K562 (cell line): Measurements from ENCODE around the gene MEF2B. TPM values are rescaled to one million over a fixed set of nuclear protein-coding genes. Genes with fewer than 3 reads are reported as not detected.

Experiments used
- BHLHE40 ChIP-seq: IDR thresholded peaks from 2 replicates; pipeline ENCODE4 v1.6.1; 2011; ENCODE audit warnings: low read length, improper control_type of control experiment
- CTBP1 ChIP-seq: fragments of 450-650 bp; IDR thresholded peaks from 2 replicates; pipeline ENCODE4 v1.6.1; 2016; ENCODE audit warnings: borderline replicate concordance
- DMBX1 ChIP-seq: fragments of 250-450 bp; sonication (Bioruptor Pico); IDR thresholded peaks from 2 replicates; pipeline ENCODE4 v1.8.0; 2022; ENCODE audit warnings: inconsistent platforms, mild to moderate bottlenecking, moderate library complexity, borderline replicate concordance
- DPF2 ChIP-seq: fragments of 450-650 bp; IDR thresholded peaks from 2 replicates; pipeline ENCODE4 v1.6.1; 2016
- MAFK ChIP-seq: IDR thresholded peaks from 2 replicates; pipeline ENCODE4 v1.6.1; 2011; ENCODE audit warnings: low read length, improper control_type of control experiment
- PPARD ChIP-seq: fragments of 250-450 bp; sonication (Bioruptor Pico); IDR thresholded peaks from 2 replicates; pipeline ENCODE4 v1.8.0; 2022; ENCODE audit warnings: inconsistent platforms, mild to moderate bottlenecking, moderate library complexity
- PYGO2 ChIP-seq: fragments of 450-650 bp; IDR thresholded peaks from 2 replicates; pipeline ENCODE4 v1.6.1; 2016; ENCODE audit warnings: mild to moderate bottlenecking, missing genetic modification characterization, moderate library complexity, missing compliant biosample characterization
- RUNX1 ChIP-seq: sonication (generic); IDR thresholded peaks from 2 replicates; pipeline ENCODE4 v1.6.1; 2016; ENCODE audit warnings: antibody characterized with exemption, low read depth
- XRCC3 ChIP-seq: fragments of 450-650 bp; IDR thresholded peaks from 2 replicates; pipeline ENCODE4 v1.6.1; 2017; ENCODE audit warnings: mild to moderate bottlenecking, moderate library complexity
- ZNF780A ChIP-seq: fragments of 250-450 bp; sonication (Bioruptor Pico); IDR thresholded peaks from 2 replicates; pipeline ENCODE4 v1.5.0; 2021; ENCODE audit warnings: mild to moderate bottlenecking
- polyA plus RNA-seq, 8 experiments: library from polyadenylated mRNA; depleted of rRNA in 4 of 8; stranded (reverse) in 5 of 8; unstranded in 3 of 8; fragments of >200 nt; fragmentation: Nextera tagmentation in 2 of 8; fragmentation: Illumina TruSeq in 1 of 8; extraction: Ambion mirVana in 2 of 8; extraction: Trizol in 1 of 8; gene quantifications; 2 replicates each; pipeline versions ENCODE4 v1.2.1 to v1.2.3, GENCODE V29; 2011 to 2014; ENCODE audit warnings: inconsistent platforms in 1 of 8, missing spikeins in 1 of 8
- total RNA-seq, 7 experiments: library from RNA; depleted of rRNA in 6 of 7; stranded (reverse); fragments of >200 nt in 6 of 7; fragmentation: Illumina TruSeq in 2 of 7; extraction: Trizol in 2 of 7; gene quantifications; 2 replicates each; pipeline versions ENCODE4 v1.2.1 to v1.2.3, GENCODE V29; 2011 to 2021; ENCODE audit warnings: low replicate concordance in 1 of 7
- TF ChIP-seq, protein P1 (sequence below): sonication (generic); formaldehyde crosslinking; IDR thresholded peaks from 2 replicates; pipeline ENCODE4 v1.8.0; 2022; ENCODE audit warnings: missing genetic modification reagents, mild to moderate bottlenecking, moderate library complexity, borderline replicate concordance
- TF ChIP-seq, protein P2 (sequence below), 2 experiments: IDR thresholded peaks; 2 replicates each; pipeline ENCODE4 v1.6.1; 2012; ENCODE audit warnings: improper control_type of control experiment in 2 of 2, low read depth in 2 of 2, low read length in 2 of 2, borderline replicate concordance in 1 of 2
- TF ChIP-seq, protein P3 (sequence below), 2 experiments: fragments of 450-650 bp in 1 of 2; sonication (generic) in 1 of 2; formaldehyde crosslinking in 1 of 2; IDR thresholded peaks; 2 replicates each; pipeline versions ENCODE4 v1.7.1 to v1.9.0; 2016 to 2022; ENCODE audit warnings: inconsistent platforms in 1 of 2, mild to moderate bottlenecking in 1 of 2, missing genetic modification reagents in 1 of 2

MEF2B gene
- total and polyA plus RNA-seq, 9 of the 15 experiments (the other 6 are each of a cell fraction or from before 2014, with no cell fraction given) = 0.14 to 1.9 (median 0.71) TPM; not detected in 3

- TF ChIP-seq, protein P1, sequence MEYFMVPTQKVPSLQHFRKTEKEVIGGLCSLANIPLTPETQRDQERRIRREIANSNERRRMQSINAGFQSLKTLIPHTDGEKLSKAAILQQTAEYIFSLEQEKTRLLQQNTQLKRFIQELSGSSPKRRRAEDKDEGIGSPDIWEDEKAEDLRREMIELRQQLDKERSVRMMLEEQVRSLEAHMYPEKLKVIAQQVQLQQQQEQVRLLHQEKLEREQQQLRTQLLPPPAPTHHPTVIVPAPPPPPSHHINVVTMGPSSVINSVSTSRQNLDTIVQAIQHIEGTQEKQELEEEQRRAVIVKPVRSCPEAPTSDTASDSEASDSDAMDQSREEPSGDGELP (CRISPR knock-in tag) = peak; percentile 64; the same call in 1 of the 2 replicates
- TF ChIP-seq RUNX1 (peak; percentile 58; the same call in 1 of the 2 replicates), DPF2 (peak; percentile 7; the same call in 1 of the 2 replicates), XRCC3 (no peak), DMBX1 (CRISPR knock-in tag) (no peak), MAFK (no peak), PPARD (CRISPR knock-in tag) (no peak), PYGO2 (tag) (no peak), BHLHE40 (peak; percentile 68), ZNF780A (CRISPR knock-in tag) (no peak), CTBP1 (no peak)
- TF ChIP-seq, protein P2, sequence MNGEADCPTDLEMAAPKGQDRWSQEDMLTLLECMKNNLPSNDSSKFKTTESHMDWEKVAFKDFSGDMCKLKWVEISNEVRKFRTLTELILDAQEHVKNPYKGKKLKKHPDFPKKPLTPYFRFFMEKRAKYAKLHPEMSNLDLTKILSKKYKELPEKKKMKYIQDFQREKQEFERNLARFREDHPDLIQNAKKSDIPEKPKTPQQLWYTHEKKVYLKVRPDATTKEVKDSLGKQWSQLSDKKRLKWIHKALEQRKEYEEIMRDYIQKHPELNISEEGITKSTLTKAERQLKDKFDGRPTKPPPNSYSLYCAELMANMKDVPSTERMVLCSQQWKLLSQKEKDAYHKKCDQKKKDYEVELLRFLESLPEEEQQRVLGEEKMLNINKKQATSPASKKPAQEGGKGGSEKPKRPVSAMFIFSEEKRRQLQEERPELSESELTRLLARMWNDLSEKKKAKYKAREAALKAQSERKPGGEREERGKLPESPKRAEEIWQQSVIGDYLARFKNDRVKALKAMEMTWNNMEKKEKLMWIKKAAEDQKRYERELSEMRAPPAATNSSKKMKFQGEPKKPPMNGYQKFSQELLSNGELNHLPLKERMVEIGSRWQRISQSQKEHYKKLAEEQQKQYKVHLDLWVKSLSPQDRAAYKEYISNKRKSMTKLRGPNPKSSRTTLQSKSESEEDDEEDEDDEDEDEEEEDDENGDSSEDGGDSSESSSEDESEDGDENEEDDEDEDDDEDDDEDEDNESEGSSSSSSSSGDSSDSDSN (IDR thresholded peaks at IDR 0.05; ENCODE audit: borderline replicate concordance in 1 of 2, low read depth in 2 of 2, low read length in 2 of 2) = no peak
- TF ChIP-seq, protein P3, sequence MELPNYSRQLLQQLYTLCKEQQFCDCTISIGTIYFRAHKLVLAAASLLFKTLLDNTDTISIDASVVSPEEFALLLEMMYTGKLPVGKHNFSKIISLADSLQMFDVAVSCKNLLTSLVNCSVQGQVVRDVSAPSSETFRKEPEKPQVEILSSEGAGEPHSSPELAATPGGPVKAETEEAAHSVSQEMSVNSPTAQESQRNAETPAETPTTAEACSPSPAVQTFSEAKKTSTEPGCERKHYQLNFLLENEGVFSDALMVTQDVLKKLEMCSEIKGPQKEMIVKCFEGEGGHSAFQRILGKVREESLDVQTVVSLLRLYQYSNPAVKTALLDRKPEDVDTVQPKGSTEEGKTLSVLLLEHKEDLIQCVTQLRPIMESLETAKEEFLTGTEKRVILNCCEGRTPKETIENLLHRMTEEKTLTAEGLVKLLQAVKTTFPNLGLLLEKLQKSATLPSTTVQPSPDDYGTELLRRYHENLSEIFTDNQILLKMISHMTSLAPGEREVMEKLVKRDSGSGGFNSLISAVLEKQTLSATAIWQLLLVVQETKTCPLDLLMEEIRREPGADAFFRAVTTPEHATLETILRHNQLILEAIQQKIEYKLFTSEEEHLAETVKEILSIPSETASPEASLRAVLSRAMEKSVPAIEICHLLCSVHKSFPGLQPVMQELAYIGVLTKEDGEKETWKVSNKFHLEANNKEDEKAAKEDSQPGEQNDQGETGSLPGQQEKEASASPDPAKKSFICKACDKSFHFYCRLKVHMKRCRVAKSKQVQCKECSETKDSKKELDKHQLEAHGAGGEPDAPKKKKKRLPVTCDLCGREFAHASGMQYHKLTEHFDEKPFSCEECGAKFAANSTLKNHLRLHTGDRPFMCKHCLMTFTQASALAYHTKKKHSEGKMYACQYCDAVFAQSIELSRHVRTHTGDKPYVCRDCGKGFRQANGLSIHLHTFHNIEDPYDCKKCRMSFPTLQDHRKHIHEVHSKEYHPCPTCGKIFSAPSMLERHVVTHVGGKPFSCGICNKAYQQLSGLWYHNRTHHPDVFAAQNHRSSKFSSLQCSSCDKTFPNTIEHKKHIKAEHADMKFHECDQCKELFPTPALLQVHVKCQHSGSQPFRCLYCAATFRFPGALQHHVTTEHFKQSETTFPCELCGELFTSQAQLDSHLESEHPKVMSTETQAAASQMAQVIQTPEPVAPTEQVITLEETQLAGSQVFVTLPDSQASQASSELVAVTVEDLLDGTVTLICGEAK (IDR thresholded peaks at IDR 0.05) = peak; percentile 63
- TF ChIP-seq, protein P3 (CRISPR knock-in tag; IDR thresholded peaks at IDR 0.05) = no peak
Observed at GRCh38 chr19:19138109-19138981, 31.7 kb downstream of the MEF2B start, which contains the start of gene TMEM161A (continued).
